ENCODE measurements around the gene FAM89B.
A peak's percentile ranks its signal among the peaks of the same experiment; 100 is the strongest.
"Not testable (repeated sequence)": the region's sequence is repeated elsewhere in the genome, so short reads cannot be mapped to it uniquely, and the experiment has no call there.

FAM89B gene
- total RNA-seq: 2.5 to 9.5 (median 4.4) reads per million in 17 experiments

- peak; percentile 86 to 95 (median 92) for DNase-seq
Observed at GRCh38 chr11:65572356-65573051, at the start of gene FAM89B. TSS of gene FAM89B (plus strand) at chr11:65572538. CDS start at chr11:65572670, 132 bp downstream.

- peak; percentile 48 to 72 (median 66) for DNase-seq
Observed at GRCh38 chr11:65522718-65523630, 49.4 kb upstream of the FAM89B start.

GRCh38 chr11:65523631-65523968 lies 48.7 kb upstream of the FAM89B start:
- DNase-seq: not testable (repeated sequence)

GRCh38 chr11:65524014-65524740 lies 48.2 kb upstream of the FAM89B start:
- DNase-seq: peak in 2 of 4 experiments; percentile 23 to 34

GRCh38 chr11:65524741-65525545 lies 47.4 kb upstream of the FAM89B start, which contains the start of gene SCYL1:
TSS of gene SCYL1 (plus strand) at chr11:65525083. CDS start at chr11:65525154, 71 bp downstream.
- peak; percentile 72 to 93 (median 84) for DNase-seq

GRCh38 chr11:65525546-65526480 lies 46.5 kb upstream of the FAM89B start:
- DNase-seq: peak in 1 of 4 experiments; percentile 1

- peak in 1 of 4 experiments; percentile 0 for DNase-seq
Observed at GRCh38 chr11:65526744-65527143, 45.6 kb upstream of the FAM89B start.

GRCh38 chr11:65528819-65529350 lies 43.5 kb upstream of the FAM89B start:
- peak in 1 of 4 experiments; percentile 0 for DNase-seq

- peak in 1 of 4 experiments; percentile 1 for DNase-seq
Observed at GRCh38 chr11:65529475-65530156, 42.7 kb upstream of the FAM89B start.

- DNase-seq: peak in 1 of 4 experiments; percentile 2
Observed at GRCh38 chr11:65530157-65530496, 42.2 kb upstream of the FAM89B start.

- peak in 1 of 4 experiments; percentile 2 for DNase-seq
Observed at GRCh38 chr11:65532388-65533064, 39.8 kb upstream of the FAM89B start.

GRCh38 chr11:65535102-65535501 lies 37.2 kb upstream of the FAM89B start:
- DNase-seq: peak in 1 of 4 experiments; percentile 0

- DNase-seq: peak in 1 of 4 experiments; percentile 1
Observed at GRCh38 chr11:65536412-65537295, 35.7 kb upstream of the FAM89B start.

- DNase-seq: no peak
Observed at GRCh38 chr11:65537296-65537597, 35.1 kb upstream of the FAM89B start.

- peak in 1 of 4 experiments; percentile 2 for DNase-seq
Observed at GRCh38 chr11:65537620-65538231, 34.6 kb upstream of the FAM89B start.

- no peak for DNase-seq
Observed at GRCh38 chr11:65538232-65538914, 34.0 kb upstream of the FAM89B start.

Measured in suppressor macrophage (primary cell).